ENCODE data around the gene ERFL. TPM values are rescaled to one million over a fixed set of nuclear protein-coding genes. Genes with fewer than 3 reads are reported as not detected.

Gene ERFL
- total RNA-seq, 4 donors from 2014 or later: 0.32 to 0.42 (median 0.33) TPM; not detected in 1

DNA sequence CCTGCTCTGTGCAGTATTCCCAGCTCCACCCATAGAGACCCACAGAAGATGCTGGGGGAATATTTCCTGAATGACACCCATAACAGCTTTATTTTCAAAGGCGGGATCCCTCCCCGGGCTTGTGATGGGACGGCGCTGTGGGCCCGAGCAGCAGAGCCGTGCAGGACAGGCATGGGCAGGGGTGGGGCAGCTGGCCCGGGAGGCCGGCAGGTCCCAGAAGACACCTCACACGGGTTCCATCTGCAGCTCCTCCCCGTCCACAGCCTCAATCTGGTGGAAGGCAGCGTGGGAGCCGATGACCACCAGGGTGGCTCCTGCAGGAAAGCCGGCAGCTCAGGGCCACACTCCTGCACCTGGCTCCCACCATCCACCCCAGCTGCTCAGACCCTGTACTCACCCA is 28.4 kb upstream of the ERFL start:
- intact Hi-C loops (cut with DNase I): loop anchor here (5.0 kb wide), 1 partner anchor 84 kb away; no protein-coding TSS in a partner anchor
- no peak for DNase-seq (ENCODE audit: extremely low spot score)
- H3K27me3 ChIP-seq: no peaks in the 10 kb centered on the region
- 81% methylated on average over 13 of the region's 13 CpGs for WGBS
- H3K4me1 ChIP-seq: peaks cover 13 to 26% (median 23%) of the 10 kb centered on the region in 4 donors
- no peak overlapping the region for H3K4me3 ChIP-seq
- peaks cover 0 to 30% (median 24%) of the 10 kb centered on the region in 4 donors for H3K36me3 ChIP-seq
- TF ChIP-seq POLR2A (IDR thresholded peaks at IDR 0.05; ENCODE audit: low read depth) (no peak), EP300 (IDR thresholded peaks at IDR 0.05) (no peak), POLR2AphosphoS5 (IDR thresholded peaks at IDR 0.05) (no peak)
- TF ChIP-seq, protein P1, sequence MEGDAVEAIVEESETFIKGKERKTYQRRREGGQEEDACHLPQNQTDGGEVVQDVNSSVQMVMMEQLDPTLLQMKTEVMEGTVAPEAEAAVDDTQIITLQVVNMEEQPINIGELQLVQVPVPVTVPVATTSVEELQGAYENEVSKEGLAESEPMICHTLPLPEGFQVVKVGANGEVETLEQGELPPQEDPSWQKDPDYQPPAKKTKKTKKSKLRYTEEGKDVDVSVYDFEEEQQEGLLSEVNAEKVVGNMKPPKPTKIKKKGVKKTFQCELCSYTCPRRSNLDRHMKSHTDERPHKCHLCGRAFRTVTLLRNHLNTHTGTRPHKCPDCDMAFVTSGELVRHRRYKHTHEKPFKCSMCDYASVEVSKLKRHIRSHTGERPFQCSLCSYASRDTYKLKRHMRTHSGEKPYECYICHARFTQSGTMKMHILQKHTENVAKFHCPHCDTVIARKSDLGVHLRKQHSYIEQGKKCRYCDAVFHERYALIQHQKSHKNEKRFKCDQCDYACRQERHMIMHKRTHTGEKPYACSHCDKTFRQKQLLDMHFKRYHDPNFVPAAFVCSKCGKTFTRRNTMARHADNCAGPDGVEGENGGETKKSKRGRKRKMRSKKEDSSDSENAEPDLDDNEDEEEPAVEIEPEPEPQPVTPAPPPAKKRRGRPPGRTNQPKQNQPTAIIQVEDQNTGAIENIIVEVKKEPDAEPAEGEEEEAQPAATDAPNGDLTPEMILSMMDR (IDR thresholded peaks at IDR 0.05): no peak
- no peaks in the 10 kb centered on the region for H3K9me3 ChIP-seq
- no peak overlapping the region for H3K27ac ChIP-seq (replicated peaks in 1 of 4)

DNA sequence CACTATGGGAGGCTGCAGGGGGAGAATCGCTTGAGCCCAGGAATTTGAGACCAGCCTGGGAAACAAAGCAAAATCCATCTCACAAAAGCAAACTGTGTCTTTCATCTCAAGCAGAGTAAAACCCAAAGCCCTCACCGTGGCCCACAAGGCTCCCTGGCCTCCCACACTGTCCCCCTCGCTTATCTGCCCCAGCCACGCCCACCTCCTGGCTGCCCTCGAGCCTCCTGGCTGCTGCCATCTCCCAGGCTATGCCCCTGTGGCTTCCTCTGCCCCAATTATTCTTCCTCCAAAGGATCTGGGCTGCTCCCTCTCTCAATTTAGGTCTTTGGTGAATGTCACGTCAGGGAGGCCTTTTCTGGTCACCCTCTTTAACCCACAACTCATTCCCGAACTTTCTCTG is 27.3 kb upstream of the ERFL start:
- Histone ChIP-seq H3K27ac (replicated peaks in 1 of 4) (no peak overlapping the region), H3K36me3 (peaks cover 0 to 30% (median 24%) of the 10 kb centered on the region in 4 donors), H3K4me3 (no peak overlapping the region), H3K27me3 (no peaks in the 10 kb centered on the region), H3K4me1 (peaks cover 13 to 29% (median 24%) of the 10 kb centered on the region in 4 donors), H3K9me3 (no peaks in the 10 kb centered on the region)
- intact Hi-C loops (cut with DNase I): loop anchor here (5.0 kb wide), 1 partner anchor 83 kb away; no protein-coding TSS in a partner anchor
- 75% methylated on average over 7 of the region's 7 CpGs for WGBS
- TF ChIP-seq POLR2A (IDR thresholded peaks at IDR 0.05; ENCODE audit: low read depth): no peak
- TF ChIP-seq POLR2AphosphoS5 (IDR thresholded peaks at IDR 0.05): no peak
- no peak for TF ChIP-seq EP300 (IDR thresholded peaks at IDR 0.05)
- TF ChIP-seq, protein P1 (IDR thresholded peaks at IDR 0.05): no peak
- no peak for DNase-seq (ENCODE audit: extremely low spot score)

DNA sequence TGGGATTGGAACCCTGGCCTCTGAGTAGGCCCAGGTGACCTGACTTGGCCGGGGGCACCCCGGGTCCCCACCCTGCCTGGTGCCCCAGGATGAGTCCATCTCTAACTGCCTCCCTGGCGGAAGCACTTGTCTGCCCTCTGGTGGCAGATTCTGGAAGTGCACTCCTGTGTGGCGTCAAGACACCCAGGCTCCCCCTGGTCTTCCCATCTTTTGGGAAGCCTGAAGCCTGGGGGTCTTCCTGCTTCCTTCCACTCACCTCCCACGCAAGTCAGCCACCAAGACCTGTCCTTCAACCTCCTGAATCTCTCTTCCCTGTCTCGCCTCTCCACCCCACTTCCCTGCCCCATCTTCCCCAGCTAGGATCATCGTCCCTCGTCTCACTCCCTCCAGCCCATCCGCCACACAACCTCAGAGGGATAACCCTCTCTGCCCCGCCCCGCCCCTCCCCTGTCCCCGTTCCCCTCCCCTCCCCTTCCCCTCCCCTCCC is 23.5 kb upstream of the ERFL start:
- peaks cover 0 to under 1% (median 0%) of the 10 kb centered on the region in 4 donors for H3K27me3 ChIP-seq
- no peak overlapping the region for H3K27ac ChIP-seq (replicated peaks in 1 of 4)
- peaks cover 0 to 24% (median 17%) of the 10 kb centered on the region in 4 donors for H3K36me3 ChIP-seq
- intact Hi-C loops (cut with DNase I): loop anchor here (5.0 kb wide), 1 partner anchor 89 kb away; the partner anchor contains the start of gene RPS19
- DNase-seq (ENCODE audit: extremely low spot score): no peak
- peak in 1 of 2 donors; percentile 50 for TF ChIP-seq POLR2AphosphoS5 (IDR thresholded peaks at IDR 0.05)
- TF ChIP-seq, protein P1 (IDR thresholded peaks at IDR 0.05): peak in 2 of 3 experiments; percentile 87 to 98
- TF ChIP-seq EP300 (IDR thresholded peaks at IDR 0.05): no peak
- peaks cover 0 to 7% (median 4%) of the 10 kb centered on the region in 4 donors for H3K4me1 ChIP-seq
- 8% methylated on average over 10 of the region's 12 CpGs for WGBS
- no peaks in the 10 kb centered on the region for H3K9me3 ChIP-seq
- no peak overlapping the region for H3K4me3 ChIP-seq

DNA sequence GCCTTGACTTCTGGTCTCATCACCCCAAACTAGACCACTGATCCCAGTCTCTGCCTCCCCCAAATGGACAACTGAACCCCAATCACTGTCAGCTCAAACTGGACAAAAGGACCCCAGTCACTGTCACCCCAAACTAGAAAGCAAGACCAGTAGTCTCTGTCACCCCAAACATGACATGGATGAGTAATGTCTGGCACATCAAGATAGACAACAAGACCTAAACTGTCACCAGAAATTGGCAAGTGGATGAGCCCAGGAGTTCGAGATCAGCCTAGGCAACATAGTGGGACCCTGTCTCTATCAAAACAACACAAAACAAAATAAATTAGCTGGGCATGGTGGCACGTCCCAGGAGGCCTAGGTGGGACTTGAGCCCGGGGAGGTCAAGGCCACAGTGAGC is 18.8 kb upstream of the ERFL start:
- intact Hi-C loops (cut with DNase I): no loop called here
- Histone ChIP-seq H3K27me3 (peaks cover 0 to 46% (median 7%) of the 10 kb centered on the region in 4 donors), H3K4me1 (peaks cover 0 to 7% (median 2%) of the 10 kb centered on the region in 4 donors), H3K36me3 (no peaks in the 10 kb centered on the region), H3K27ac (replicated peaks in 1 of 4) (no peak overlapping the region), H3K4me3 (no peak overlapping the region), H3K9me3 (no peaks in the 10 kb centered on the region)
- 92% methylated on average over 3 of the region's 3 CpGs for WGBS
- no peak for DNase-seq (ENCODE audit: extremely low spot score)
- TF ChIP-seq EP300 (IDR thresholded peaks at IDR 0.05): no peak
- no peak for TF ChIP-seq POLR2AphosphoS5 (IDR thresholded peaks at IDR 0.05)
- TF ChIP-seq, protein P1 (IDR thresholded peaks at IDR 0.05): no peak
- no peak for TF ChIP-seq POLR2A (IDR thresholded peaks at IDR 0.05; ENCODE audit: low read depth)

Measured in esophagus muscularis mucosa (tissue), 4 donors.